Regular cardiac myocyte (primary cell): Measurements from ENCODE around the gene GATA5. TPM values are rescaled to one million over a fixed set of nuclear protein-coding genes. Genes with fewer than 3 reads are reported as not detected.

Source experiments
- total RNA-seq: library from RNA; depleted of rRNA; stranded (reverse); fragments of >200 nt; gene quantifications from 2 replicates; pipeline ENCODE4 v1.2.3, GENCODE V29; 2014

The GATA5 gene
- not detected in 2 replicates for total RNA-seq

GRCh38 chr20:62475772-62476055 lies at the start of gene GATA5:
GATA5 (minus strand) TSS chr20:62475995; CDS start chr20:62475521, 474 bp downstream.

GRCh38 chr20:62427172-62428001 lies 48.4 kb downstream of the GATA5 start, which contains the start of gene RBBP8NL:
RBBP8NL (minus strand) TSS chr20:62427539; CDS start chr20:62419647, 7,892 bp downstream.

Other genes starting within 250 kb of the GATA5 start
- gene OSBPL2, start 237.5 kb downstream of the GATA5 start, total RNA-seq: 25.9 and 31.9 TPM in 2 replicates
- gene ADRM1, start 173.0 kb downstream of the GATA5 start, total RNA-seq: 82.3 and 123 TPM in 2 replicates
- 19.7 and 35.7 TPM in 2 replicates for gene LAMA5, start 108.7 kb downstream of the GATA5 start, total RNA-seq
- 543 and 873 TPM in 2 replicates for gene RPS21, start 88.9 kb downstream of the GATA5 start, total RNA-seq
- gene CABLES2, start 68.7 kb downstream of the GATA5 start, total RNA-seq: 0.28 and 0.96 TPM in 2 replicates
- gene RBBP8NL, start 48.5 kb downstream of the GATA5 start, total RNA-seq: not detected in 2 replicates
- gene SLCO4A1, start 166.5 kb upstream of the GATA5 start, total RNA-seq: 0.19 and 0.56 TPM in 2 replicates
- gene NTSR1, start 232.8 kb upstream of the GATA5 start, total RNA-seq: under 0.01 TPM in 2 replicates